Mucosa of descending colon (tissue), 3 donors: ENCODE data around the gene CSF3R. TPM values are rescaled to one million over a fixed set of nuclear protein-coding genes. Genes with fewer than 3 reads are reported as not detected.
A peak's percentile ranks its signal among the peaks of the same experiment; 100 is the strongest.

Experiments used
- ATAC-seq: fragments of 200-7000 bp; cut with Tn5 transposase; one replicate; pipeline ENCODE4 v1.9.1; 2020; ENCODE audit warnings: mild to moderate bottlenecking, moderate library complexity
- DNase-seq, 3 donors: peaks; one replicate each; pipeline ENCODE4 v3.0.0-alpha.2; 2020
- H3K36me3 ChIP-seq: fragments of 200-600 bp; one replicate; pipeline ENCODE4 v1.8.0; 2021; ENCODE audit warnings: low read depth, mild to moderate bottlenecking
- H3K4me1 ChIP-seq: fragments of 200-600 bp; one replicate; pipeline ENCODE4 v1.8.0; 2021; ENCODE audit warnings: low read depth, mild to moderate bottlenecking
- H3K4me3 ChIP-seq: fragments of 200-600 bp; one replicate; pipeline ENCODE4 v1.8.0; 2021; ENCODE audit warnings: mild to moderate bottlenecking
- H3K9me3 ChIP-seq: fragments of 200-600 bp; one replicate; pipeline ENCODE4 v1.8.0; 2021; ENCODE audit warnings: mild to moderate bottlenecking
- intact Hi-C, 2 donors: fragments of 100-400 bp; cut with DNase I in 1 of 2; cut with micrococcal nuclease in 1 of 2; formaldehyde crosslinking; loops; one replicate each; pipeline versions ENCODE4 v1.11.0 to v1.11.1; 2022; cut with DNase I, micrococcal nuclease
- total RNA-seq, 3 donors: library from RNA; stranded (reverse); fragmentation: NEBNext Ultra II Directional in 2 of 3; extraction: Animal tissue kit (Norgen Biotek cat#: 25700) in 2 of 3; gene quantifications; one replicate each; pipeline versions ENCODE4 v1.2.1 to v1.2.4, GENCODE V29; 2021 to 2023
- TF ChIP-seq, protein P1 (sequence below): fragments of 200-600 bp; IDR thresholded peaks from one replicate; pipeline ENCODE4 v1.8.0; 2022; ENCODE audit warnings: antibody characterized with exemption, mild to moderate bottlenecking
- donor health status: DM: no; HTN: no; CAD: no; lungs with moderate emphysema.
- donor health status: DM: no; HTN: no; CAD: no.
- donor health status: DM: no; HTN: yes; CAD: no.

CSF3R gene
- total RNA-seq, 3 donors from 2014 or later = 1.4 to 7.7 (median 4.7) TPM

DNA sequence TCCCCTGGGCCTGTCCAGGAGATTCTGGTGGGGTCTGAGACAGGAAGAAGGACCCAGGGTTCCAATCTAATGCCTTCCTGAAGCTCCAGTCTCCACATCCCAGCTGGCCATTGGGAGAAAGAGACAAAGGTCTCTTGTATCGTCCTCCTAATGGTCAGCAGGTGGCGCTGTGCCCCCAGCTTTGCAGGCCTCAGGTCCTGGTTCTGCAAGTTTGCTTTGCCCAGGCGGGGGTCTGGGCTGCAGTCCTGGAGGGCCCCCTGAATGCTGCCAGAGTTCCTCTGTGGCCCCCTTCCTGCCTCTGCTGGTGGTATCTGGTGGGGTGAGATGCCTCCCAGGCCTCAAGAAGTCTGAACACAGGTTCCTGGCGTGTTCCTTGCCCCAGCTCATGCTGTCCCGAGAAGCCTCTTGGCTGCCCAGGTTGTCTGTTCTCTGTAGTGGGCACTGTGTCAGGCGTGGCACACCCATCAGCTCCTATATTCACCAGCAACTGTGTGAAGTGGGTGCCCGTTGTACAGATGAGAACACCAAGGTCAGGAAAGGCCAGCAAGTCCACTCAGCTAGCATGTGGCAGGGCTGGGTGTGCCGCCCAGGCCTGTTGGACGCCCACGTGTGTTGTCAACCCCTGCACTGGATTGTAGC, 33.8 kb upstream of the CSF3R start:
- DNase-seq (peak in 2 of 3 donors; percentile 48 to 61), ATAC-seq (peak; percentile 78)
- Histone ChIP-seq H3K4me1 (no peaks in the 10 kb centered on the region), H3K9me3 (no peaks in the 10 kb centered on the region), H3K36me3 (no peaks in the 10 kb centered on the region), H3K4me3 (no peak overlapping the region)
- TF ChIP-seq, protein P1, sequence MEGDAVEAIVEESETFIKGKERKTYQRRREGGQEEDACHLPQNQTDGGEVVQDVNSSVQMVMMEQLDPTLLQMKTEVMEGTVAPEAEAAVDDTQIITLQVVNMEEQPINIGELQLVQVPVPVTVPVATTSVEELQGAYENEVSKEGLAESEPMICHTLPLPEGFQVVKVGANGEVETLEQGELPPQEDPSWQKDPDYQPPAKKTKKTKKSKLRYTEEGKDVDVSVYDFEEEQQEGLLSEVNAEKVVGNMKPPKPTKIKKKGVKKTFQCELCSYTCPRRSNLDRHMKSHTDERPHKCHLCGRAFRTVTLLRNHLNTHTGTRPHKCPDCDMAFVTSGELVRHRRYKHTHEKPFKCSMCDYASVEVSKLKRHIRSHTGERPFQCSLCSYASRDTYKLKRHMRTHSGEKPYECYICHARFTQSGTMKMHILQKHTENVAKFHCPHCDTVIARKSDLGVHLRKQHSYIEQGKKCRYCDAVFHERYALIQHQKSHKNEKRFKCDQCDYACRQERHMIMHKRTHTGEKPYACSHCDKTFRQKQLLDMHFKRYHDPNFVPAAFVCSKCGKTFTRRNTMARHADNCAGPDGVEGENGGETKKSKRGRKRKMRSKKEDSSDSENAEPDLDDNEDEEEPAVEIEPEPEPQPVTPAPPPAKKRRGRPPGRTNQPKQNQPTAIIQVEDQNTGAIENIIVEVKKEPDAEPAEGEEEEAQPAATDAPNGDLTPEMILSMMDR = peak; percentile 49
- intact Hi-C loops = no loop called here

DNA sequence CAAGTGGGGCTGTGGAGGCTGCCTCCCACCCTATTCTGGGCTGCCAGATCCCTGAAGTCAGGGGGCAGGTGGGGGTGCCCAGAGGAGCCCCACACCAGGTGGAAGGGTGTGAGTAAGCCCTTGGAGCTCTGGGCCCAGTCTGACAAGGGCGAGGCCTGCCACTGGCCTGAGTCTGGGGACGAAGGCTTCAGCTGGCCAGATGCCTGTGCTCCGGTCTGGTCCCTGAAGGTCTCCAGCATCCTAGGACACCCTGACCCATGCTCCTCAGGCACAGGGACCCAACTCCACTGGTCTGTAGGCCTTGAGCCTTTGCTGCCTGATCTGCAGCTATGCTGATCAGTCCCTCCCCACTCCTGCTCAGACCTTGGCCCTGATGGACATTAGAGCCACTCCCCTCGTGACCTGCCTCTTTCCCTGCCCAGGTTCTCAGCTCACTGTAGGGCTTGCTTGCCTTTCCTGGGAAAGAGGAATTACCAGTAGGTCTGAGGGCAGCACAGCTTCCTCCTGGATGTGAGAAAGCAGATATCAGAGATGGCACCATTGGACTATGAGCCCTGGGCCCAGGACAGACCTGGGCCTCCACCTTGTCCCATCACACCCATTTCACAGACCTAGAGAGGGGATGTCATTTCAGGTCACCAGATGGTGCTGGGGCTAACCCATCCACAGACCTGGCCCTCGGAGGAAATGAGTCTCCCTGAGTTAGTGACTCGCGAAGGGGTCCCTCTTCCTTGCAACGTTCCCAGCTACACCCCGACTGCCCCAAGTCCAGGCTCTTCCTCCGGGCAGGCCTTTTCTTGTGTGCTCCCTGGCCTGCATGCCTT, 32.8 kb upstream of the CSF3R start:
- Histone ChIP-seq H3K4me3 (no peak overlapping the region), H3K36me3 (no peaks in the 10 kb centered on the region), H3K9me3 (no peaks in the 10 kb centered on the region), H3K4me1 (no peaks in the 10 kb centered on the region)
- ATAC-seq (no peak), DNase-seq (no peak)
- intact Hi-C loops = no loop called here
- TF ChIP-seq, protein P1 = no peak

DNA sequence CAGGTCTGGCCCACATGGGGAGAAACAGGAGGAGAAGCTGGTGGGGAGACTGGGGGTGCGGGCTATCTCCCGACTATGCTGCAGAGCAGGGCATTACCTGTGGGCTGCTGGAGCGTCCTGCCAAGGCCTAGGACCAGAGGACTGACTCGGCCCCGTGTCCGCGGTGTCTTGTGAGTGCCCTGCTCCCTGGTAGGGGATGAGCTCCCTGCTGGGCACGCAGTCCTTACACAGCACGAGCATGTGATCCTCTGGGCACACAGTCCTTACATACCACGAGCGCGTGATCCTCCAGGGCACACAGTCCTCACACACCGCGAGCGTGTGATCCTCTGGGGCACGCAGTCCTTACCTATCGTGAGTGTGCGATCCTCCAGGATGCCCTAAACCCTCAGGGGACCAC, 31.8 kb upstream of the CSF3R start:
- intact Hi-C loops = no loop called here
- TF ChIP-seq, protein P1 = no peak
- Histone ChIP-seq H3K4me1 (no peaks in the 10 kb centered on the region), H3K4me3 (no peak overlapping the region), H3K9me3 (no peaks in the 10 kb centered on the region), H3K36me3 (no peaks in the 10 kb centered on the region)
- ATAC-seq (no peak), DNase-seq (no peak)

DNA sequence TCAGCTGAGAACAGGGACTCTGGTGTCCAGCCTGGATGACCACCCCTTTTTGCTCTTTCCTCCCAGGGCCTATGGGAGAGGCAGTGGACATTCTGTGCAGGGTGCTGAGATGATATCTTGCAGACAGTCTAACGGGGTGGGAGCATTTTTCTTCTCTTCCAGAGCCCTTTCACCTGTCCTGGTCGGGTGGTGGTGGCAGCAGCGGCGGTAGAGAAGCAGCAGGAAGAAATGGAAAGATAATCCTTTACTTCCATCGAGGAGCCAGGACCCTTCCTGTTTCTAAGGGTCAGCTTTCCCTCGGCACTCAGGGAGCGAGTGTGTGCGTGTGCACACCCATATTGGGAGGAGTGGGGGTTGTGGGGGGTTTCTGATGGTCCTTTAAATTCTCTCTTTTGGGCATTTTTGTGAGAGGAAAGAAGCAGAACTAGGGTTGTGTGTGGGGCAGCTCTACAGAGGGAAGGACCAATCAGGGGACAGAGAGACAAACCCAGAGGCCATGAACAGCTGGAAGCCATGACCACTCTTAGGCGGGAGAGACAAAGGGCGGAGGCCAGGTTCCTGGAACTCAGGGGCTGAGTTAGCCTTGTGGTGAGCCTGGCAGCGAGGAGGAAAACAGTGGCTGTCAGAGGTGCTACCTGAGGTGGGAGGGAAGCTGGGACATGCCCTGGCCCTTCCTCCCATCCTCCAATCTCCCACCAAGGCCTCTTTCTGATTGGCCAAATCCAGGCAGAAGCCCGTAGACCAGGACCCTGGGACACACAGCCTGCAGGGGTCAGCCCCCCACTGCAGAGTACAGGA, 31.2 kb upstream of the CSF3R start:
- H3K9me3 ChIP-seq = no peaks in the 10 kb centered on the region
- TF ChIP-seq, protein P1 = no peak
- no peaks in the 10 kb centered on the region for H3K4me1 ChIP-seq
- intact Hi-C loops = no loop called here
- no peak overlapping the region for H3K4me3 ChIP-seq
- ATAC-seq (no peak), DNase-seq (no peak)
- no peaks in the 10 kb centered on the region for H3K36me3 ChIP-seq

DNA sequence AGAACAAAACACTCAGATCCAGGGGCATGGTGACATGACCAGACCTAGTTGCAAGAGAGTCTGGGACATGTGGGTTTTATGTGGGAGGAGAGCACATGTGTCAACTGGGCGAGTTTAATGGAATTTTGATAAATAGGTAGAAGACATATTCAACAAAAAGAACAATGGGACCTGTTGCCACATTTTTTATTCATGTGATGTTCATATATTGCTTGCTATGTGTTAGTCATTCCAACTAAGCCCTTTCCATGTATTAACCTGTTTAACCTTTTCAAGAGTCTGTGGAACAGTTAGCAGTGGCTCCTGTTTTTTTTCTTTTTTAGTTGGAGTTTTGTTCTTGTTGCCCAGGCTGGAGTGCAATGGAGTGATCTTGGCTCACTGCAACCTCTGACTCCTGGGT, 30.1 kb upstream of the CSF3R start:
- TF ChIP-seq, protein P1 = no peak
- intact Hi-C loops = no loop called here
- Histone ChIP-seq H3K9me3 (no peaks in the 10 kb centered on the region), H3K36me3 (no peaks in the 10 kb centered on the region), H3K4me1 (no peaks in the 10 kb centered on the region), H3K4me3 (no peak overlapping the region)
- ATAC-seq (no peak), DNase-seq (no peak)
